GM13976 (cell line): ENCODE measurements around the gene EFNA3.

Experiments used
- DNase-seq: peaks from one replicate; pipeline ENCODE4 v3.0.0; 2012; ENCODE audit warnings: low spot score
- CTCF ChIP-seq: IDR thresholded peaks from 2 replicates; pipeline ENCODE4 v1.5.1; 2012; ENCODE audit warnings: borderline replicate concordance, mild to moderate bottlenecking; ENCODE audit not compliant: insufficient read depth; ENCODE audit errors: extremely low read depth, missing control alignments, control extremely low read depth
- in situ Hi-C: fragments of 300-500 bp; cut with MboI; formaldehyde crosslinking; loops from one replicate; pipeline ENCODE4 v1.12.0; 2022; ENCODE audit warnings: low sequenced_read_pairs, mixed read lengths, inconsistent platforms; ENCODE audit not compliant: unreplicated experiment

Gene EFNA3

GRCh38 chr1:155082301-155083051 lies 3.8 kb downstream of the EFNA3 start:
- DNase-seq: no peak

GRCh38 chr1:155083052-155083541 lies 4.5 kb downstream of the EFNA3 start:
- in situ Hi-C loops: no loop called here
- TF ChIP-seq CTCF: no peak
- DNase-seq: no peak

More at GRCh38 chr1:155082301-155083051, 3.8 kb downstream of the EFNA3 start:
- in situ Hi-C loops: no loop called here
- no peak for TF ChIP-seq CTCF

GRCh38 chr1:155083865-155084721 lies 5.5 kb downstream of the EFNA3 start:
- in situ Hi-C loops: no loop called here
- DNase-seq: no peak
- peak; percentile 24 for TF ChIP-seq CTCF

GRCh38 chr1:155084722-155085503 lies 6.3 kb downstream of the EFNA3 start:
- DNase-seq: peak; percentile 96
- in situ Hi-C loops: no loop called here
- TF ChIP-seq CTCF: peak; percentile 94

GRCh38 chr1:155085504-155086127 lies 7.0 kb downstream of the EFNA3 start:
- in situ Hi-C loops: no loop called here
- TF ChIP-seq CTCF: peak; percentile 9
- peak; percentile 66 for DNase-seq
